ENCODE data around the gene CREG2. TPM values are rescaled to one million over a fixed set of nuclear protein-coding genes. Genes with fewer than 3 reads are reported as not detected.

Gene CREG2
- total RNA-seq, 4 donors from 2014 or later: not detected

DNA sequence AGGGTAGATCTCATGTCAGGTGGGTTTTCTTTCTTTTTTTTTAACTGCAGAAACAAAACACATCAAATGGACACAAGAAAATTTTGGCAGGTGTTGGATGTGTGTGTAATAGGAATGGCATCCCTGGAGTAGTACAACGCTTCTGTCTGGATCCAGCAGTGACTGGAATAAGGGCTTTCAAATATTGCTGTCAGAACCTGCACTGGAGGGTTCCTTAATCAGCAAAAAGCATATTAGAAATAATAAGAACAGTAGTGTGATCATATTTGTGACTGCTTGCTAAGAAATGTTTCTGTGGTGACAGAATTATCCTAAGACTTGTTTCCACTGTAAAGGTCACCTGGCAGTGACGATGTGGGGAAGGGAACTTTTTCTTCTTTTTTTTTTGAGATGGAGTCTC is 30.8 kb downstream of the CREG2 start:
- TF ChIP-seq, protein P1, sequence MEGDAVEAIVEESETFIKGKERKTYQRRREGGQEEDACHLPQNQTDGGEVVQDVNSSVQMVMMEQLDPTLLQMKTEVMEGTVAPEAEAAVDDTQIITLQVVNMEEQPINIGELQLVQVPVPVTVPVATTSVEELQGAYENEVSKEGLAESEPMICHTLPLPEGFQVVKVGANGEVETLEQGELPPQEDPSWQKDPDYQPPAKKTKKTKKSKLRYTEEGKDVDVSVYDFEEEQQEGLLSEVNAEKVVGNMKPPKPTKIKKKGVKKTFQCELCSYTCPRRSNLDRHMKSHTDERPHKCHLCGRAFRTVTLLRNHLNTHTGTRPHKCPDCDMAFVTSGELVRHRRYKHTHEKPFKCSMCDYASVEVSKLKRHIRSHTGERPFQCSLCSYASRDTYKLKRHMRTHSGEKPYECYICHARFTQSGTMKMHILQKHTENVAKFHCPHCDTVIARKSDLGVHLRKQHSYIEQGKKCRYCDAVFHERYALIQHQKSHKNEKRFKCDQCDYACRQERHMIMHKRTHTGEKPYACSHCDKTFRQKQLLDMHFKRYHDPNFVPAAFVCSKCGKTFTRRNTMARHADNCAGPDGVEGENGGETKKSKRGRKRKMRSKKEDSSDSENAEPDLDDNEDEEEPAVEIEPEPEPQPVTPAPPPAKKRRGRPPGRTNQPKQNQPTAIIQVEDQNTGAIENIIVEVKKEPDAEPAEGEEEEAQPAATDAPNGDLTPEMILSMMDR (IDR thresholded peaks at IDR 0.05; ENCODE audit: low read depth): no peak

DNA sequence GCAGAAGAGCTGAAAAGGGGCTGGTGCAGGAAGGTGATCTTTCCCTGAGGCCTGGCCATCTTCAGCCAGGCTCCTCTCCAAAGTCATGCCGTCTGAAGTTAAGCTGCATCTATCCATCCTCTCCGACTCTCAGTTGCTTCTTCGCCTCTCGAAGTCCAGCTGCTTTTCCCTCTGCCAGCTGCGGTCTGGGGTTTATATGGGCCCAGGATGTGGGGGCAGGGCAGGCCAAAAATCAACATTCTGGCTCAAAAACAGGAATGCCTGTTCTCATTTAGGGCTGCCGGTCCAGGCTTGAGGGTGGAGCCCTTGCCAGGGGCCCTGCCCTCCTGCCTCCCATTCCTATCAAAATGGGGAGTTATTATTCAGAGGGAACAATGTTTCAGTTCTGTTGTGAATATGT is 31.2 kb downstream of the CREG2 start:
- TF ChIP-seq, protein P1 (IDR thresholded peaks at IDR 0.05; ENCODE audit: low read depth): no peak

- TF ChIP-seq, protein P1 (IDR thresholded peaks at IDR 0.05; ENCODE audit: low read depth): no peak
These were observed 31.8 kb downstream of the CREG2 start for GRCh38 chr2:101355401-101356054.

DNA sequence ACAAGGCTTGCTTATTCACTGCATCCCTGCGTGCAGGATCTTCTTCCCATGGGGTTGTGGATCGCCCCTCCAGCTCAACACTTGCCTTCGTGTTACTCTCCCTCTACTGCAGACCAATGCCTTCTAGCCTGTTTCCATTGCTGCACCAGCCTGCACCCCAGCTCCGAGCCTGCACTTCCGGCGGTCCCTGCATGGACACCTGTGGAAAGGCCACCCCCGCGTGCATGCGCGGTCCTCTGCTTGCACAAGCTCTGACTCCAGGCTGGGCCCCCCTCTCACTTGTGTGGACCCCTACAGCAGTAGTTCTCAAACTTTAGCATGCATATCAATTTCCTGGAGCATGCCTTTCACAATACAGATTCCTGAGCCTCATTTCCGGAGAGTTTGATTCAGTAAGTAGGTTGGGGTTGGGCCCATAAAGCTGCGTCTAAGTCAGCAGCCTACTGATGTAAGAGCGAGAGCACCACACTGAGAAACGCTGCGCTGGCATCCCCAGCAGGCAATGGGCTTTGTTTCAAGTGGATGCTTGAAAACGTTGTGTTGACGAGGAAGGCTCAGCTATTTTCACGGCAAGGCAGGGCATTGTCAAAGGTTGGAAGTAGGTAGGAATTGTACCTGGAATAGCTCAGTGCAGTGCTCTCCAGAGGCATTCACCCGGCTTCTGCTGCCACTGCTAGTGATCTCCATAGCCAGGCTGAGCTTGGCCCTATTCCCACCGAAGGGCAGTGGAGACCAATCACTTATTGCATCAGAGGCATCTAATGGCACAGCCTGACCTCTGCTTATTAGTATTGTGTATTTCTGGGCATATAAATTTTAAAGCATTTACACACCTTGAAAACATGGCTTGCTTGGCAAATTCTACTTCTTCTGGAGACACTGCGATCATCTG is 32.6 kb downstream of the CREG2 start:
- TF ChIP-seq, protein P1 (IDR thresholded peaks at IDR 0.05; ENCODE audit: low read depth): no peak

- TF ChIP-seq, protein P1 (IDR thresholded peaks at IDR 0.05; ENCODE audit: low read depth): no peak
These were observed 36.1 kb downstream of the CREG2 start for GRCh38 chr2:101351207-101351606.

DNA sequence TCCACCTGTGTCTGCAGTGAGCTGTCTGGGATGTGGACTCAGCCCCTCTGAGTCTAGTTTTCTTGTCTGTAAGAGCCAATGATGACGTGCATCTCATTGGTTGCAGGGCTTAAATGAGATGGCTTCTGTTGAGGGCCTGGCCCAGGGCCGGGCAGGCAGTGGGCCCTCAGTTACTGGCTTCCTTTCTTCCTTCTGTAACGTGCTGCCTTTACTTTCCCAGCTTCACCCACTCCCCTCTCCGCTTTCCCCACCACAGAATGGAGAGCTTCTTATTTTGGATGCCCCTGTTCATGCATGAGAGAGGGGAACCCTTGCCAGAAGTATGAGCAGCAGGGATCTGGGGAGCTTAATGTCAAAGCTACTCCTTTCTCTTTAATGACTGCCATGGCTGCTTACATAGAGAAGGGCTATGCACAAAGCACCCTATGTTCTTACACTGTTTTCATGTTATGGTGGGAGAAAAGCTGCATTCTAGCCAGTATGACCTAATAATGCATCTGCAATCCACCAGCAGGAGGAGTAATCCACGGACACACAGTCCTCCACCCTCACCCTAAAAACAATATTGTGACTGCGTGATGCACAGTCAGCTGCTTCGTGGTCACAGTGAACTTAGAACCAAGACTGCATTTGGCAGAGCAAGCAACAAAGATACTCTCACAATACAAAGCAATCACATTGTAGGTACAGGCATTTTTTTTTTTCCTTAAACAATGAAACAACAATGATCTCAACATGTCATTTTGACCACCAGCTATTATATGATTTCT is 37.2 kb downstream of the CREG2 start:
- TF ChIP-seq, protein P1 (IDR thresholded peaks at IDR 0.05; ENCODE audit: low read depth): no peak

GRCh38 chr2:101348883-101349282 is 38.4 kb downstream of the CREG2 start:
- TF ChIP-seq, protein P1 (IDR thresholded peaks at IDR 0.05; ENCODE audit: low read depth): no peak

All from subcutaneous adipose tissue (tissue), 4 donors.